ENCODE results near the gene DUOX2. TPM values are rescaled to one million over a fixed set of nuclear protein-coding genes. Genes with fewer than 3 reads are reported as not detected.

The DUOX2 gene
- total and polyA plus RNA-seq, 12 donors, result 0.22 to 18.5 (median 1.5) TPM

DNA sequence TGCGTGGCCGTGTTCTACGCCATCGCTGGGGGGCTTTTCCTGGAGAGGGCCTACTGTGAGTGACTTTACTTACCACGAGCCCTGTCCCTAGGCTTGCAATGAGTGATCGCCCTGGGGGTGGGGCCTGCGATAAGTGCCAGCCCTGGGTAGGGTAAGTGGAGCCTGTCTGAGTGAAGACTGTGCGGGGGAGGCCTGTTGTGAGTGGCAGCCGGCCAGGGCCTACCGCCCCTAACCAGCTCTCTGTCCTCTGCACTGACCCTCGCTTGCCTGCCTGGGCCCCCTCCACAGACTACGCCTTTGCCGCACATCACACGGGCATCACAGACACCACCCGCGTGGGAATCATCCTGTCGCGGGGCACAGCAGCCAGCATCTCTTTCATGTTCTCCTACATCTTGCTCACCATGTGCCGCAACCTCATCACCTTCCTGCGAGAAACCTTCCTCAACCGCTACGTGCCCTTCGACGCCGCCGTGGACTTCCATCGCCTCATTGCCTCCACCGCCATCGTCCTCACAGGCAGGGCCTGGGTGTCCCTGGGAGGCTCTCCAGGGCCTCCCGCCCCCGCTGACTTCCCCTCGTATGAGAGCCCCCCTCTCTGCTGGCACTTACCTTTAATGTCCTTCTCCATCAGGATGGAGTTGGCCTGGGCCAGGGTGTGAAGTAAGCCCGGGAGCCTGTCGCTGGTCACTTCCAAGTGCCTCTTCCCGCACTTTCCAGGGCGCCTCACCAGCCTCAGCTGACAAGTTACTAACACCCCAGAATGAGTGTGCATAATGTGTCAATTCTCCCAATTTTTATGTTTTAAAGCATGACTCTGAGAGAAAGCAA lies 38.2 kb upstream of the DUOX2 start:
- Histone ChIP-seq H3K9me3 (replicated peaks in 1 of 3) (no peaks in the 10 kb centered on the region), H3K4me3 (no peak overlapping the region), H3K36me3 (replicated peaks in 1 of 2) (no peaks in the 10 kb centered on the region), H3K4me1 (replicated peaks in 1 of 2) (peaks cover 0 to 5% of the 10 kb centered on the region in 2 donors), H3K27ac (no peak overlapping the region), H3K27me3 (no peaks in the 10 kb centered on the region)
- DNase-seq, result no peak
- TF ChIP-seq POLR2A (IDR thresholded peaks at IDR 0.05), result no peak
- TF ChIP-seq, protein P1, sequence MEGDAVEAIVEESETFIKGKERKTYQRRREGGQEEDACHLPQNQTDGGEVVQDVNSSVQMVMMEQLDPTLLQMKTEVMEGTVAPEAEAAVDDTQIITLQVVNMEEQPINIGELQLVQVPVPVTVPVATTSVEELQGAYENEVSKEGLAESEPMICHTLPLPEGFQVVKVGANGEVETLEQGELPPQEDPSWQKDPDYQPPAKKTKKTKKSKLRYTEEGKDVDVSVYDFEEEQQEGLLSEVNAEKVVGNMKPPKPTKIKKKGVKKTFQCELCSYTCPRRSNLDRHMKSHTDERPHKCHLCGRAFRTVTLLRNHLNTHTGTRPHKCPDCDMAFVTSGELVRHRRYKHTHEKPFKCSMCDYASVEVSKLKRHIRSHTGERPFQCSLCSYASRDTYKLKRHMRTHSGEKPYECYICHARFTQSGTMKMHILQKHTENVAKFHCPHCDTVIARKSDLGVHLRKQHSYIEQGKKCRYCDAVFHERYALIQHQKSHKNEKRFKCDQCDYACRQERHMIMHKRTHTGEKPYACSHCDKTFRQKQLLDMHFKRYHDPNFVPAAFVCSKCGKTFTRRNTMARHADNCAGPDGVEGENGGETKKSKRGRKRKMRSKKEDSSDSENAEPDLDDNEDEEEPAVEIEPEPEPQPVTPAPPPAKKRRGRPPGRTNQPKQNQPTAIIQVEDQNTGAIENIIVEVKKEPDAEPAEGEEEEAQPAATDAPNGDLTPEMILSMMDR (IDR thresholded peaks at IDR 0.05), result no peak
- intact Hi-C loops (cut with DNase I), result no loop called here
- 93 to 97% (median 95%) methylated on average over 31 to 36 of the region's 36 CpGs for WGBS, 4 donors

DNA sequence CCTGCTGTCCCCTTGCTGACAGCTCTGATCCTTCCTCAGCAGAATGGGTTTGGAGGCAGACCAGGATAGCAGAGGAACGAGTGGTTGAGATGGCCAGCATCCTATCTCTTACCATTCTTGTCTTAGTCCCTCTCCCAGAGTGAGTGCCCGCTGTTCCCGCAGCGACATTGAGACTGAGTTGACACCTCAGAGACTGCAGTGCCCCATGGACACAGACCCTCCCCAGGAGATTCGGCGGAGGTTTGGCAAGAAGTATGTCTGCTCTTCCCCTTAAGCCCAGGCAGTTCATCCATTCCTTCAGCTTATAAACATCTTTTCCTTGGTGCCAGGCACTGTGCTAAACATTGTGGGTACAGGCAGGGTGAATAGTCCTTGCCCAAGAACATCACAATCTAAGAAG lies 37.0 kb upstream of the DUOX2 start:
- WGBS, 4 donors, result 80 to 93% (median 90%) methylated on average over 6 of the region's 6 CpGs
- Histone ChIP-seq H3K27me3 (no peaks in the 10 kb centered on the region), H3K4me3 (no peak overlapping the region), H3K36me3 (replicated peaks in 1 of 2) (no peaks in the 10 kb centered on the region), H3K9me3 (replicated peaks in 1 of 3) (no peaks in the 10 kb centered on the region), H3K27ac (no peak overlapping the region), H3K4me1 (replicated peaks in 1 of 2) (no peaks in the 10 kb centered on the region)
- TF ChIP-seq, protein P1 (IDR thresholded peaks at IDR 0.05), result no peak
- TF ChIP-seq POLR2A (IDR thresholded peaks at IDR 0.05), result no peak
- DNase-seq, result no peak
- intact Hi-C loops (cut with DNase I), result no loop called here

DNA sequence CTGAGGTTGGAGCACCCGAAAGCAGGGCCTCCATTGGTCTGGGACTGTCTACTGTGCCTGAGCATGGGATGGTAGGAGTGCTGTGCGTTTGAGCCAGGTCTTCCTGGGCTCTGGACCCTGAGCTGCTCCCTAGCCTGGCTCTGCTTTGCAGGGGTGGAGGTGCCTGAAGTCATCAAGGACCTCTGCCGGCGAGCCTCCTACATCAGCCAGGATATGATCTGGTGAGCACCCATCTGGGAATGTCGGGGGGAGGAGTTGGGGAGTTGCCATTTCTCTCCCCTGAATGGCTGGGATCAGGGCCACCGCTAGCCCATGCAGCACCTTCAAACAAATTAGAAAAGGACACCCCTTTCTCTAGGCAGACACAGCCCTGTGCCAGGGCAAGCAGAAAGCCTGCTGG lies 36.5 kb upstream of the DUOX2 start:
- Histone ChIP-seq H3K4me1 (replicated peaks in 1 of 2) (no peaks in the 10 kb centered on the region), H3K27ac (no peak overlapping the region), H3K27me3 (no peaks in the 10 kb centered on the region), H3K36me3 (replicated peaks in 1 of 2) (no peaks in the 10 kb centered on the region), H3K4me3 (no peak overlapping the region), H3K9me3 (replicated peaks in 1 of 3) (no peaks in the 10 kb centered on the region)
- intact Hi-C loops (cut with DNase I), result no loop called here
- WGBS, 4 donors, result 62 to 80% (median 76%) methylated on average over 2 to 6 of the region's 6 CpGs
- TF ChIP-seq, protein P1 (IDR thresholded peaks at IDR 0.05), result no peak
- no peak for DNase-seq

DNA sequence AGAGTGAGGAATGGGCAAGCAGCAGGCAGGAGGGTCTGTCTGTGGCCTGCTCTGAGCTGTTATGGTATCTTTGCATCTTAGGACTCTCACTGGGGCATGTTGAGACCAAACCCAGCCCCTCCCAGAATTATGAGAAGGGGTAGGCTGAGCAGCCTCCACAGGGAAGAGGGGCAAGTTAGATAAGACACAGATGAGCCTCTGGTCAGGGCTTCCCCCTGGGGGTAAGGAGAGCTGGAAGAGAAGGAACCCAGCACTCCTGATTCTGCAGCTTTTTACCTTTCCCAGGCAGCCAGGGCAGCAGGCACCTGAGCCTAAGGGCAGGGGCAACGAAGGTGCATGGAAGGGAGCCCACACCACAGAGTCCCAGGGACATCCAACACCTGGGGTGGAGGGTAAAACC lies 35.1 kb upstream of the DUOX2 start:
- no peak for TF ChIP-seq POLR2A (IDR thresholded peaks at IDR 0.05)
- TF ChIP-seq, protein P1 (IDR thresholded peaks at IDR 0.05), result no peak
- Histone ChIP-seq H3K4me1 (replicated peaks in 1 of 2) (no peaks in the 10 kb centered on the region), H3K4me3 (no peak overlapping the region), H3K27me3 (no peaks in the 10 kb centered on the region), H3K9me3 (replicated peaks in 1 of 3) (no peaks in the 10 kb centered on the region), H3K36me3 (replicated peaks in 1 of 2) (no peaks in the 10 kb centered on the region), H3K27ac (no peak overlapping the region)
- intact Hi-C loops (cut with DNase I), result no loop called here
- DNase-seq, result no peak
- 74 to 100% (median 91%) methylated on average over 1 of the region's 1 CpG for WGBS, 4 donors
